Activated naive CD4-positive, alpha-beta T cell (primary cell): Measurements from ENCODE around the gene MTRF1L.

Experiments
- DNase-seq, 4 experiments: peaks; one replicate each; lab custom pipeline; 2025; lab: John Stamatoyannopoulos, UW

Gene MTRF1L

GRCh38 chr6:153002613-153003365 is at the start of gene MTRF1L:
Gene MTRF1L (minus strand): TSS chr6:153002709. CDS start chr6:153002685, 24 bp downstream.
- peak; percentile 43 to 69 (median 64) for DNase-seq

GRCh38 chr6:153051801-153052200 is 49.3 kb upstream of the MTRF1L start:
- DNase-seq, result no peak

- DNase-seq, result no peak
Observed at GRCh38 chr6:153048631-153049030, 46.1 kb upstream of the MTRF1L start.

- DNase-seq, result no peak
Observed at GRCh38 chr6:153047386-153047785, 44.9 kb upstream of the MTRF1L start.

DNA sequence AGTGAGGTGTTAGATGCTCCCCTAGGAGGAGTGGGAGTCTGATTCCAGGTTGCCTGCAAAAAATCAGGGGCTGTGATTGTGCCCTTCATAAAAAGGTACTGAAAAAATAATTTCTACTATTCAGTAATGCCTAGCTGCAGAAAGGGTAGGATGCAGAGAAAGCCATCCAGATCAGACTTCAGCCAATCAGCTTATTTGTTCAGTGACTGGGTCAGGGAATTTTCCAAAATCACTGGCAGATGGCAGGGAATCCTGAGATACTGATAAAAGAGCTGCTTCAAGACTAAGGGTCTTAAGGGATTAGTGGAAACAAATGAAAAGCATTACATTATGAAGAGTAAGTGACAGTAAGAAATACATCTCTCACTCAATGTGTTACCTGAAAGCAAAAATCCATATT is 42.8 kb upstream of the MTRF1L start:
- DNase-seq, result no peak

DNA sequence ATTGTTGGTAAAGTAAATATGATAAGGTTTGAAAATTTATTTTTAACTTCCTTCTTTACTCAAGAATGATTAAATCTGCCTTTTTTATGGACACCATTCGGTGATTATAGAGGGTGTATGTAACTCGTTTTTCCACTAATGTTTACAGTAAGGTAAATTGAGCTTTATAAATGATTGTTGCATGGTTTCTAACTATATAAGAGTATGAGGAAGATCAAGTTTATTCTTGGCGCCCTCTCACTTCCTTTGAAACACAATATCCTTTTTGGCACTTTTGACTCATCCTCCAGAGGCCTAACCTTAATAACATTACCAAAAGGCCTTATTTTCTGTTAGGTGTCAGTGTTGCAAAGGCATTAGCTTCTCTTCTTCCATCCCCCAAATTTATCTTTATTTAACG is 41.8 kb upstream of the MTRF1L start:
- DNase-seq, result no peak

- no peak for DNase-seq
Observed at GRCh38 chr6:153043719-153044118, 41.2 kb upstream of the MTRF1L start.

GRCh38 chr6:153038378-153039057 is 36.0 kb upstream of the MTRF1L start:
- no peak for DNase-seq

DNA sequence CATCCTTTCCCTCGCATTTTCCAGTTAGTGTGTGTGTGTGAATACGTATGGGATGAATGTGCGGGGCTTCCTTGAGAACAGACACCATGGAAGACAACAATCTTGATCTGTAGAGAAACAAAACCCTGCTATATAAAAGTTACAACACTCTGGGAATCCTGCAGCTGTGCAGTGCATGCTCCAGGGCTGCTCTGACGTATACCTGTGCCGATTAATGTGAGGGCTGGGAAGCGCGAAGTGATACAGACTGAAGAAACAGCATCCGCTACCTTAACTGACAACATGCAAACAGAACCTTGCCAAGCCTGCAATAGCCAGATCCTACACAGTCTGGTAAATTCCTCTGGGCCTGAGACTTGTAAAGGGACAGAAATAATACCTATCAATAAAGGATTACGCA is 31.6 kb upstream of the MTRF1L start:
- no peak for DNase-seq

DNA sequence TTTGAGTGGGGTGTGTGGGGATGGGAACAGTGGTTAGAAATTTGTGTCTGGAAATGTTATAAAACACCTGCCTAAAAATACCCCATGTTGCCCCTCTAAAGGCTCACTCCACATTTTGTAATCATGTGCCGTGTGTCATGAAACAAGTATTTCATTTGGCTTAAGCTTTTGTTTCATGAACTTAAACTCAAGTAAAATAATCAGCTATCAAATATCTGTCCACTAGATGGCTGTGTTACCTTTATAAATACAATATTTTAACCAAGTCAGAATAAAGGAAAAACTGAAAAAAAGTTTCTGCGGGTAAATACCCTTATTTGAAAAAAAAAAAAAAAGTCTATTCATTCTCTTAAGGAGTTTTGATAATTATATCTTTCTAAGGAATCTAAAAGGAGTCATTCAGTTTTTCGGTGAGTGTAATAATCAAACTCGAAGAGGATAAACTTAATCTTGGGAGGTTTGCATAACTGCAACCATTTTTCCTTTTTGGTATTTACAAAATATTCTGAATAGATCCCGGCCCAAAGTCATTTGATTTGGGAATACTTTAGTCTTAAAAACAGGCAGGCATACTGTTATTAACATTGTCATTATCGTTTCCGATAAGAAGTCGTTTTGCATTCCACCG is 29.9 kb upstream of the MTRF1L start:
- no peak for DNase-seq

- no peak for DNase-seq
Observed at GRCh38 chr6:153031335-153031955, 28.9 kb upstream of the MTRF1L start.

GRCh38 chr6:153028963-153029362 is 26.5 kb upstream of the MTRF1L start:
- DNase-seq, result no peak

- DNase-seq, result no peak
Observed at GRCh38 chr6:153028286-153028685, 25.8 kb upstream of the MTRF1L start.

DNA sequence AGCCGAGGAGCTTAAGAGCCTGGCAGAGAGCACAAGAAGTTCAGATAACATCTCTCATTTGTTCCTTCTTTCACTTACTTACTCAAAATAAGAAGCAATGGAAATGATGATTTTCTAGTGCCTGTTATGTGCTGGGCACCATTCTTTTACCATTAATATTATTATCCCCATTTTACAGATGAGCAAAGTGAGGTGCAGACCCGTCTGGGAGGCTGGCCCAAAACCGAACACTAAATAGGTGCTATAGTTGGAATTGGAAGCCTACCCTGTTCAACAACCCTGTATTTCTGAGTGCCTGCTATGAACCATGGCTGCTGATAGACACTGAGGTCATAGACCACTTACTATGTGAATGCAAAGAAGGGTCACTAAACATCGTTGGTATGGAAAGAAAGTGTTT is 25.0 kb upstream of the MTRF1L start:
- DNase-seq, result no peak

DNA sequence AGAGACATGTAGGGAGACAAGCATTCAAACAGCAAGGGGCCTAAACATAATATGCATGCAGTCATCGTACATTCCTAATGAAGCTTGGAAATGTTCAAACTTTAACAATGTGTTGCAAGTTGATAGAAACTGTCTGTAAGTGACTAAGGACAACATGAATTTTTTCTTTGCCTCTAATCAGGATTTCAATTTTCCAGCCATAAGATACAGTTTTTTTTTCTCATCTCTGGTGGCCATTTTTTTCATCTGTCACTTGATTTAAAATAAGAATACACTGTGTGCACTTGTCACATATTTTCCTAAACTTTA is 22.2 kb upstream of the MTRF1L start:
- no peak for DNase-seq

- DNase-seq, result no peak
Observed at GRCh38 chr6:153023977-153024708, 21.6 kb upstream of the MTRF1L start.

- no peak for DNase-seq
Observed at GRCh38 chr6:153018355-153018754, 15.8 kb upstream of the MTRF1L start.

DNA sequence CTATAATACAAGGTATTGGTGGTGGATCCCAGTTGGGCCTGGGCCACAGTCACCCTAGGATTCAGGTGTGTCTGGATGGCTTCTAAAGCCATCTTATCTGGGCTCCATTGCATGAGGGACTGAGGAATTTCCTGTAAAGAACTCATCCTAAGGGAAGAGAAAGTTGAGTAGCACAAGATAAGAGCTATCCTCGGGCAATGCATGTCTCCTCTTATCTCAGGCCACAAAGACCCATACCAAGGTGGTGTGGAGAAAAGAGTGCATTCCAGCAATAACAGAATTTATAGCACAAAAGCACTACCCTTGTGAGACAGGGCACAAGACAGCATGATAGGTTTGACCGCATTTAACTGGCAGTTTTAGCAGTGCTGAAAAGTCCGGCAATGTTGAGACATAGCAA is 14.3 kb upstream of the MTRF1L start:
- no peak for DNase-seq

- no peak for DNase-seq
Observed at GRCh38 chr6:153015094-153015640, 12.7 kb upstream of the MTRF1L start.

GRCh38 chr6:153013438-153013837 is 10.9 kb upstream of the MTRF1L start:
- DNase-seq, result no peak

GRCh38 chr6:153012856-153013255 is 10.3 kb upstream of the MTRF1L start:
- no peak for DNase-seq

DNA sequence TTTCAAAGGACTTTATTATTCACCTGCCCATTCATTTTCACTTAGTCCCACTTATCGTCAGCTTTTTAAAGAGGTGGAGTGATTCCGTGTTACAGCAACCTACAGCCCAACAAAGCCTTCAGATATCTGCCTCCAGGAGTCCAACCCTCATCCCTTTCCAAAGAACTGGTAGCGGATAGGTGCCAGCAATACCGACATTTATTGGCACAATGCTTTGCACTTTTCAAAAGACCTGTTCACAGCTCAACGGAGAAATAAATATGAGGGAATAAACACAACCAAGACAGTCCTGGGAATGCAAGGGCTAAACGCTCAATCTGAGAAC is 819 bp upstream of the MTRF1L start:
- no peak for DNase-seq
